ACHN (cell line): ENCODE results near the gene SYS1.
A peak's percentile ranks its signal among the peaks of the same experiment; 100 is the strongest.

Source experiments
- DNase-seq: peaks from one replicate; pipeline ENCODE4 v3.0.0-alpha.2; 2015
- in situ Hi-C: cut with HindIII; loops from 2 replicates; pipeline ENCODE4 v1.10.0; 2017; ENCODE audit warnings: low sequenced_read_pairs, low pct_ligation_motif_present, low pct_unique_long_range_greater_than_20kb

Gene SYS1

GRCh38 chr20:45338121-45339030 is 24.6 kb upstream of the SYS1 start:
- DNase-seq, result no peak
- in situ Hi-C loops, result no loop called here

GRCh38 chr20:45339084-45339483 is 23.9 kb upstream of the SYS1 start:
- no peak for DNase-seq
- in situ Hi-C loops, result no loop called here

- in situ Hi-C loops, result no loop called here
- DNase-seq, result no peak
Measured at GRCh38 chr20:45339799-45340198, 23.2 kb upstream of the SYS1 start.

GRCh38 chr20:45340236-45340847 is 22.6 kb upstream of the SYS1 start:
- DNase-seq, result no peak
- in situ Hi-C loops, result no loop called here

GRCh38 chr20:45340951-45341350 is 22.0 kb upstream of the SYS1 start:
- no peak for DNase-seq
- in situ Hi-C loops, result no loop called here

- DNase-seq, result no peak
- in situ Hi-C loops, result no loop called here
Measured at GRCh38 chr20:45341579-45341938, 21.4 kb upstream of the SYS1 start.

GRCh38 chr20:45341939-45342854 is 20.8 kb upstream of the SYS1 start:
- in situ Hi-C loops, result no loop called here
- DNase-seq, result no peak

- in situ Hi-C loops, result no loop called here
- no peak for DNase-seq
Measured at GRCh38 chr20:45342855-45343531, 20.0 kb upstream of the SYS1 start.

- in situ Hi-C loops, result no loop called here
- DNase-seq, result no peak
Measured at GRCh38 chr20:45343532-45344167, 19.3 kb upstream of the SYS1 start.

GRCh38 chr20:45344168-45344860 is 18.6 kb upstream of the SYS1 start:
- DNase-seq, result peak; percentile 81
- in situ Hi-C loops, result no loop called here

GRCh38 chr20:45345104-45345936 is 17.6 kb upstream of the SYS1 start:
- in situ Hi-C loops, result no loop called here
- DNase-seq, result no peak

- in situ Hi-C loops, result no loop called here
- DNase-seq, result no peak
Measured at GRCh38 chr20:45346291-45346718, 16.7 kb upstream of the SYS1 start.

- in situ Hi-C loops, result no loop called here
- DNase-seq, result no peak
Measured at GRCh38 chr20:45346851-45347250, 16.1 kb upstream of the SYS1 start.

GRCh38 chr20:45347297-45347935 is 15.5 kb upstream of the SYS1 start:
- in situ Hi-C loops, result no loop called here
- no peak for DNase-seq

GRCh38 chr20:45347936-45348778 is 14.8 kb upstream of the SYS1 start, which contains the start of gene SDC4:
TSS of gene SDC4 (minus strand) at chr20:45348424. CDS start at chr20:45348384, 40 bp downstream.
- in situ Hi-C loops, result no loop called here
- peak; percentile 60 for DNase-seq
